ENCODE measurements around the gene SEMA5A.

Gene SEMA5A

GRCh38 chr5:9394221-9394620 lies 151.7 kb downstream of the SEMA5A start:
- no peak for DNase-seq

- no peak for DNase-seq
These were observed 153.2 kb downstream of the SEMA5A start for GRCh38 chr5:9392625-9393024.

GRCh38 chr5:9391080-9391479 lies 154.8 kb downstream of the SEMA5A start:
- DNase-seq: no peak

- DNase-seq: no peak
These were observed 155.8 kb downstream of the SEMA5A start for GRCh38 chr5:9390113-9390512.

- no peak for DNase-seq
These were observed 156.8 kb downstream of the SEMA5A start for GRCh38 chr5:9388941-9389674.

GRCh38 chr5:9387879-9388278 lies 158.0 kb downstream of the SEMA5A start:
- no peak for DNase-seq

GRCh38 chr5:9386945-9387344 lies 158.9 kb downstream of the SEMA5A start:
- no peak for DNase-seq

GRCh38 chr5:9382522-9382921 lies 163.4 kb downstream of the SEMA5A start:
- DNase-seq: no peak

GRCh38 chr5:9381464-9381863 lies 164.4 kb downstream of the SEMA5A start:
- no peak for DNase-seq

GRCh38 chr5:9380109-9380508 lies 165.8 kb downstream of the SEMA5A start:
- no peak for DNase-seq

GRCh38 chr5:9376363-9377117 lies 169.3 kb downstream of the SEMA5A start:
- DNase-seq: no peak

- DNase-seq: no peak
These were observed 170.1 kb downstream of the SEMA5A start for GRCh38 chr5:9375756-9376155.

GRCh38 chr5:9374025-9374424 lies 171.8 kb downstream of the SEMA5A start:
- DNase-seq: no peak

- no peak for DNase-seq
These were observed 172.3 kb downstream of the SEMA5A start for GRCh38 chr5:9373571-9373970.

GRCh38 chr5:9370256-9370655 lies 175.6 kb downstream of the SEMA5A start:
- no peak for DNase-seq

- DNase-seq: no peak
These were observed 180.4 kb downstream of the SEMA5A start for GRCh38 chr5:9365512-9365911.

- no peak for DNase-seq
These were observed 182.4 kb downstream of the SEMA5A start for GRCh38 chr5:9363449-9363848.

GRCh38 chr5:9363026-9363425 lies 182.8 kb downstream of the SEMA5A start:
- DNase-seq: no peak

GRCh38 chr5:9362600-9362999 lies 183.3 kb downstream of the SEMA5A start:
- DNase-seq: no peak

- DNase-seq: peak; percentile 78
These were observed 184.0 kb downstream of the SEMA5A start for GRCh38 chr5:9361835-9362234.

GRCh38 chr5:9358961-9359685 lies 186.8 kb downstream of the SEMA5A start:
- no peak for DNase-seq

GRCh38 chr5:9356351-9356825 lies 189.5 kb downstream of the SEMA5A start:
- DNase-seq: no peak

GRCh38 chr5:9354336-9355081 lies 191.4 kb downstream of the SEMA5A start:
- no peak for DNase-seq

Measured in activated effector memory CD4-positive, alpha-beta T cell treated with anti-CD3 and anti-CD28 coated beads, Interleukin-2, amount 50 U/mL, for 16 hours (primary cell).